Measurements from ENCODE around the gene CEP250. TPM values are rescaled to one million over a fixed set of nuclear protein-coding genes. Genes with fewer than 3 reads are reported as not detected.

CEP250 gene
- total RNA-seq, 1 donor from 2014 or later, result 54.7 TPM

- TF ChIP-seq CTCF (IDR thresholded peaks at IDR 0.05), result no peak
- POLR2A ChIA-PET, result no interaction called here
- Mint-ChIP-seq H3K36me3 (ENCODE audit: low read depth) (no peaks in the 10 kb centered on the region), H3K27me3 (peaks cover 8% of the 10 kb centered on the region), H3K4me3 (no peak overlapping the region), H3K27ac (no peak overlapping the region), H3K9me3 (no peaks in the 10 kb centered on the region), H3K4me1 (peaks cover 4% of the 10 kb centered on the region)
- intact Hi-C loops (cut with micrococcal nuclease), result no loop called here
- no peak for ATAC-seq (ENCODE audit: low read depth)
- CTCF ChIA-PET, result no interaction called here
- DNase-seq, result no peak
These were observed 19.2 kb upstream of the CEP250 start for GRCh38 chr20:35436177-35436573.

- Mint-ChIP-seq H3K4me3 (no peak overlapping the region), H3K27me3 (peaks cover 8% of the 10 kb centered on the region), H3K4me1 (peaks cover 4% of the 10 kb centered on the region), H3K27ac (no peak overlapping the region), H3K36me3 (ENCODE audit: low read depth) (no peaks in the 10 kb centered on the region), H3K9me3 (no peaks in the 10 kb centered on the region)
- TF ChIP-seq CTCF (IDR thresholded peaks at IDR 0.05), result no peak
- CTCF ChIA-PET, result interaction anchor here (0.9 kb wide), 1 partner anchor 134 kb away, joined by 3 read pairs; no protein-coding TSS in a partner anchor
- no peak for DNase-seq
- POLR2A ChIA-PET, result no interaction called here
- no peak for ATAC-seq (ENCODE audit: low read depth)
- intact Hi-C loops (cut with micrococcal nuclease), result no loop called here
These were observed 17.8 kb upstream of the CEP250 start for GRCh38 chr20:35437599-35437998.

- peaks cover 20% of the 10 kb centered on the region for H3K27me3 Mint-ChIP-seq
- H3K36me3 Mint-ChIP-seq (ENCODE audit: low read depth), result no peaks in the 10 kb centered on the region
- no peak overlapping the region for H3K27ac Mint-ChIP-seq
- POLR2A ChIA-PET, result no interaction called here
- no peak overlapping the region for H3K4me3 Mint-ChIP-seq
- ATAC-seq (ENCODE audit: low read depth), result no peak
- TF ChIP-seq CTCF (IDR thresholded peaks at IDR 0.05), result no peak
- no peak for DNase-seq
- no peaks in the 10 kb centered on the region for H3K9me3 Mint-ChIP-seq
- H3K4me1 Mint-ChIP-seq, result peaks cover 10% of the 10 kb centered on the region
- intact Hi-C loops (cut with micrococcal nuclease), result no loop called here
- CTCF ChIA-PET, result no interaction called here
These were observed 12.4 kb upstream of the CEP250 start for GRCh38 chr20:35443003-35443402.

GRCh38 chr20:35444226-35444625 is 11.2 kb upstream of the CEP250 start:
- ChIA-PET CTCF (interaction anchor here (0.7 kb wide), 1 partner anchor 20 kb away, joined by 3 read pairs; no protein-coding TSS in a partner anchor), POLR2A (no interaction called here)
- Mint-ChIP-seq H3K27me3 (peaks cover 20% of the 10 kb centered on the region), H3K9me3 (no peaks in the 10 kb centered on the region), H3K27ac (no peak overlapping the region), H3K4me1 (peaks cover 6% of the 10 kb centered on the region), H3K4me3 (no peak overlapping the region), H3K36me3 (ENCODE audit: low read depth) (no peaks in the 10 kb centered on the region)
- TF ChIP-seq CTCF (IDR thresholded peaks at IDR 0.05), result no peak
- ATAC-seq (ENCODE audit: low read depth) (no peak), DNase-seq (no peak)
- intact Hi-C loops (cut with micrococcal nuclease), result no loop called here

- ChIA-PET CTCF (interaction anchor here (0.7 to 2.7 kb wide), 10 partner anchors 8 to 1880 kb away, joined by 3 to 14 read pairs (median 4); partner anchors contain the start of genes CEP250 and EDEM2), POLR2A (interaction anchor here (0.7 kb wide), 2 partner anchors 146 to 627 kb away, joined by 3 to 6 read pairs; no protein-coding TSS in a partner anchor)
- no peak for DNase-seq
These were observed 8.9 kb upstream of the CEP250 start for GRCh38 chr20:35446356-35447078.

More at GRCh38 chr20:35446356-35447078, 8.9 kb upstream of the CEP250 start:
- intact Hi-C loops (cut with micrococcal nuclease), result loop anchor here (1.0 to 2.0 kb wide), 4 partner anchors 34 to 612 kb away; partner anchors contain the start of gene EDEM2
- Mint-ChIP-seq H3K4me1 (peaks cover 6% of the 10 kb centered on the region), H3K27ac (no peak overlapping the region), H3K36me3 (ENCODE audit: low read depth) (no peaks in the 10 kb centered on the region), H3K4me3 (peak overlapping the region; percentile 71), H3K27me3 (peaks cover 11% of the 10 kb centered on the region), H3K9me3 (no peaks in the 10 kb centered on the region)
- peak; percentile 10 for ATAC-seq (ENCODE audit: low read depth)
- no peak for TF ChIP-seq CTCF (IDR thresholded peaks at IDR 0.05)
